HG03457 (cell line): ENCODE data around the gene ATG10.
"Not testable (repeated sequence)": the region's sequence is repeated elsewhere in the genome, so short reads cannot be mapped to it uniquely, and the experiment has no call there.

Experiments used
- ATAC-seq: cut with Tn5 transposase; IDR thresholded peaks from one replicate; pipeline ENCODE4 v1.9.1; 2021; ENCODE audit warnings: moderate number of reproducible peaks; ENCODE audit not compliant: unreplicated experiment

ATG10 gene

GRCh38 chr5:82050955-82051354 lies 79.1 kb downstream of the ATG10 start:
- no peak for ATAC-seq

- no peak for ATAC-seq
Measured at GRCh38 chr5:82054004-82054710, 82.3 kb downstream of the ATG10 start.

- no peak for ATAC-seq
Measured at GRCh38 chr5:82057051-82057450, 85.2 kb downstream of the ATG10 start.

GRCh38 chr5:82058710-82059109 lies 86.9 kb downstream of the ATG10 start:
- no peak for ATAC-seq

- no peak for ATAC-seq
Measured at GRCh38 chr5:82066791-82067190, 95.0 kb downstream of the ATG10 start.

- ATAC-seq = not testable (repeated sequence)
Measured at GRCh38 chr5:82068042-82068441, 96.2 kb downstream of the ATG10 start.

- no peak for ATAC-seq
Measured at GRCh38 chr5:82068723-82069122, 96.9 kb downstream of the ATG10 start.

GRCh38 chr5:82072138-82072537 lies 100.3 kb downstream of the ATG10 start:
- no peak for ATAC-seq

- ATAC-seq = no peak
Measured at GRCh38 chr5:82073179-82073578, 101.4 kb downstream of the ATG10 start.

- no peak for ATAC-seq
Measured at GRCh38 chr5:82074950-82075349, 103.1 kb downstream of the ATG10 start.

- no peak for ATAC-seq
Measured at GRCh38 chr5:82077496-82077895, 105.7 kb downstream of the ATG10 start.

- no peak for ATAC-seq
Measured at GRCh38 chr5:82091617-82092016, 119.8 kb downstream of the ATG10 start.

GRCh38 chr5:82095536-82095935 lies 123.7 kb downstream of the ATG10 start:
- ATAC-seq = no peak

- ATAC-seq = no peak
Measured at GRCh38 chr5:82096249-82096648, 124.4 kb downstream of the ATG10 start.

- ATAC-seq = peak; percentile 93
Measured at GRCh38 chr5:82100303-82101077, 128.7 kb downstream of the ATG10 start.

GRCh38 chr5:82104872-82105271 lies 133.0 kb downstream of the ATG10 start:
- no peak for ATAC-seq

- ATAC-seq = no peak
Measured at GRCh38 chr5:82105457-82105856, 133.6 kb downstream of the ATG10 start.

GRCh38 chr5:82106207-82106606 lies 134.4 kb downstream of the ATG10 start:
- no peak for ATAC-seq

GRCh38 chr5:82106756-82107155 lies 134.9 kb downstream of the ATG10 start:
- no peak for ATAC-seq

GRCh38 chr5:82107267-82107666 lies 135.4 kb downstream of the ATG10 start:
- ATAC-seq = no peak

- ATAC-seq = no peak
Measured at GRCh38 chr5:82109013-82109412, 137.2 kb downstream of the ATG10 start.

GRCh38 chr5:82109915-82110314 lies 138.1 kb downstream of the ATG10 start:
- ATAC-seq = not testable (repeated sequence)
